NCI-H2171 treated with DMSO at 0.1 percent for 48 hours (cell line): Measurements from ENCODE around the gene CRYBA2.

ENCODE experiments used
- DNase-seq: peaks from one replicate; lab custom pipeline; 2025; lab: John Stamatoyannopoulos, UW

CRYBA2 gene

GRCh38 chr2:218956039-218956438 is 37.2 kb downstream of the CRYBA2 start:
- no peak for DNase-seq

DNA sequence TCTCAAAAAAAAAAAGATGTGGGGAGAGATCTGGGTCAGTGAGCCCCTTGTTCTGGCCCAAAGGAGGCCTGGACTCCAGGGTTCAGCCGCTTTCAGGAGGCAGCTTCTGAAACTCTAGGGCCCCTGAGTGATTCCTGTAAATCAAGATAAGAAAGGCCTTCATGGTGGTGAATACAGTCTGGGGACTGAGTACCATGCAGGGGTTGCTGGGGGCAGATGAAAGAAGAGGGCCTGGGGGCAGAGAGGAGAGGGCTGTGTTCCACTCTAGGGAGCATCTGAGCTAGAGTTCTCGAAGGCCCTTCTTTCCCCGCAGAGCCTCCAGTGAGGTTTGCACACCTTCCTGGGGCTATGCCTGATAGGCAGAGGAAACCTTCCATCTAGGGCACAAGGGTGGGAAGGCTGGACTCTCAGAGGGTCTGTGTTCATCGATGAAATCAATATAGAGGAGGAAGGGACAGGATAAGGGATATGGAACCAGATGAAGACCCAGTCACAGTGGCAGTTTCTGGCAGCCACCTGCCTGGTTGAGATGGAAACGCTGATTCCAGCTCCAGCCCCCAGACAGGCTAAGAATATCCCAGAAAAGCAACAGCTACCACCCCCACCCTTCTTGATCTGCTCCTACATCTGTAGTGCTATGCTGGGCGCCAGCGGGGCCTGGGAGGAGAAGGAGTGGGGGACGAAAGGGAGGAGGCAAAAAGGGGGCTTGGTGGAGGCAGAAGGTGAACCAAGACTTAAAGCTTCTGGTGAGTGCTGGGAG is 38.5 kb downstream of the CRYBA2 start:
- DNase-seq, result no peak

GRCh38 chr2:218953366-218953954 is 39.8 kb downstream of the CRYBA2 start:
- DNase-seq, result no peak

DNA sequence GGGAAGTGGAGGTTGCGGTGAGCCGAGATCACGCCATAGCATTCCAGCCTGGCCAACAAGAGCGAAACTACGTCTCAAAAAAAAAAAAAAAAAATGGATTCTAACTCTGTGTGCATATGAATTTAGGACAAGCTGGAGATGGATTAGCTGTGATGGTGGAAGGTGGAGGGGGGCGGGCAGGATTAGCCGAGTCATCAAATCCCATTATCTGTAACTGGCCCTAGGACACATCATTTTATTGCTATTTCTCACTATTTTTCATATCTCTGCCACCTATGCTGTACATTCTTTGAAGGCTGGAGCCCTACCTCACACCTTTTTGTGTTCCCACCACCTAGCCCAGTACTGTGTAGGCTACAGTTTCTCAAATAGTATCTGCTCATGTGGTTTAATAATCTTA is 41.1 kb downstream of the CRYBA2 start:
- DNase-seq, result no peak

- no peak for DNase-seq
These were observed 46.6 kb downstream of the CRYBA2 start for GRCh38 chr2:218946621-218947020.

DNA sequence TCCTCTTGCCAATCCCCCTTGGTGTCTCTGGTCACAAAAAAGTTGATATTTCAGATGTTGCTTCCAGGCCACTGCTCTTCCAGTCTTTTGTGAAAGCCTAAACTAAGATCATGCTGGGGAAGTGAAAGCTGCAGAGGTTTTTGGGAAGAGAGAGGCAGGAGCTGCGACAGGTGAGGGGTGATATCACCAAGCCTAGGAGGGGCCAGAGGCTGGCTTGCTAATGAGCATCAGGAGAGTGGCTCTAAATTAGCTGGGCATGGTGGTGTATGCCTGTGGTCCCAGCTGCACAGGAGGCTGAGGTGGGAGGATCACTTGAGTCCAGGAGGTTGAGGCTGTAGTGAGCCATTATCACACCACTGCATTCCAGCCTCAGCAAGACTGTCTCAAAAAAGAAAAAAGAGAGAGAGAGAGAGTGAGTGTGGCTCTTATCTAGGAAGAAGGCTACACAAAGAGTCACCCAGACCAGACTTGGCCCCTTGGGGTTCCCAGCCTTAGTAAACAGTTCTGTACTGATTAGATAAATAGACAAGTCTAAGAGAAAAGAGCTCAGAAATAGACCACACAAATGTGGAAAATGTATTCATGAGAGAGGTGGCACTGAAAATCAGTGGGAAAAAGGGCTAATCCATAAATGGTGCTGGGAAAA is 48.3 kb downstream of the CRYBA2 start:
- no peak for DNase-seq
